Thymus (tissue), 11 donors: ENCODE data around the gene TMEM37. TPM values are rescaled to one million over a fixed set of nuclear protein-coding genes. Genes with fewer than 3 reads are reported as not detected.
"Not testable (repeated sequence)": the region's sequence is repeated elsewhere in the genome, so short reads cannot be mapped to it uniquely, and the experiment has no call there.

Source experiments
- DNase-seq, 9 donors: peaks; one replicate each; pipeline ENCODE4 v3.0.0-alpha.2; 2013; ENCODE audit warnings: low spot score in 9 of 9, low read depth in 6 of 9, missing footprints in 1 of 9
- H3K27ac ChIP-seq, 2 donors: one replicate each; pipeline ENCODE4 v1.5.1; 2013; ENCODE audit warnings: control low read depth in 1 of 2, low read depth in 1 of 2, low read length in 1 of 2, mild to moderate bottlenecking in 1 of 2, moderate library complexity in 1 of 2
- H3K27me3 ChIP-seq, 2 donors: one replicate each; pipeline ENCODE4 v1.5.1; 2013; ENCODE audit warnings: low read length in 1 of 2; ENCODE audit not compliant: control insufficient read depth in 2 of 2, insufficient read depth in 1 of 2
- H3K36me3 ChIP-seq, 2 donors: one replicate each; pipeline ENCODE4 v1.5.1; 2013; ENCODE audit warnings: low read length in 1 of 2, mild to moderate bottlenecking in 1 of 2, moderate library complexity in 1 of 2; ENCODE audit not compliant: control insufficient read depth in 2 of 2, insufficient read depth in 2 of 2
- H3K4me1 ChIP-seq, 2 donors: one replicate each; pipeline ENCODE4 v1.5.1; 2013; ENCODE audit warnings: low read length in 2 of 2; ENCODE audit not compliant: control insufficient read depth in 2 of 2, insufficient read depth in 2 of 2
- H3K4me3 ChIP-seq, 2 donors: one replicate each; pipeline ENCODE4 v1.5.1; 2013; ENCODE audit warnings: low read length in 2 of 2, control low read depth in 1 of 2, mild to moderate bottlenecking in 1 of 2
- H3K9me3 ChIP-seq, 2 donors: one replicate each; pipeline ENCODE4 v1.5.1; 2013; ENCODE audit warnings: low read length in 1 of 2, mild to moderate bottlenecking in 1 of 2; ENCODE audit not compliant: control insufficient read depth in 2 of 2, insufficient read depth in 1 of 2
- WGBS: extraction: QIAGEN DNeasy Blood & Tissue Kit; methylation state at CpG from one replicate; pipeline ENCODE4 v1.1.7; 2013; 5-methylcytosine and 5-hydroxymethylcytosine counted together
- polyA plus RNA-seq: library from polyadenylated mRNA; stranded (reverse); fragments of 200-250 nt; gene quantifications from one replicate; pipeline ENCODE4 v1.2.3, GENCODE V29; 2013
- total RNA-seq: library from RNA; stranded (reverse); fragments of 120-200 nt; gene quantifications from one replicate; pipeline ENCODE4 v1.2.4, GENCODE V29; 2013
- donor health status: healthy.

TMEM37 gene
- total and polyA plus RNA-seq, 2 donors, result 0.52 to 4.9 TPM

DNA sequence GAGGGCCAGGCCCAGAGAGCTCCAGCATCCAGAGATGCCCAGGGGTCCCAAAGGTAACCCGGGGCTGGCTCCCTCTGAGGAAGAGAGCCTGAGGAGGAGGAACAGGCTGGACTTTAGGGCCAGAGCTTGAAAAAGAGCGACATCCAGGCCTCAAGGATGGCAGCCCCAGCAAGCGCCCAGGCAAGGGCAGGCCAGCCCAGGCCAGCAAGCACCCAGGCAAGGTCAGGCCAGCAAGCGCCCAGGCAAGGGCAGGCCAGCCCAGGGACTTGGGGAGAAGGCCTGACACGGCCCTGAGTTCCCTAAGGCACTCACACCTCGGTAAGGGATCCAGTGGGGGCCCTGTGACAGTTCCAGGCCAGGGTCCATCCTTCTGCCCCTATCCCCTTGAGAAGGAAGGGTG lies 34.5 kb upstream of the TMEM37 start:
- Histone ChIP-seq H3K36me3 (no peaks in the 10 kb centered on the region), H3K27me3 (no peaks in the 10 kb centered on the region), H3K4me1 (no peaks in the 10 kb centered on the region), H3K4me3 (no peak overlapping the region), H3K27ac (no peak overlapping the region), H3K9me3 (no peaks in the 10 kb centered on the region)
- WGBS, result 94% methylated on average over 6 of the region's 6 CpGs
- DNase-seq, result no peak

DNA sequence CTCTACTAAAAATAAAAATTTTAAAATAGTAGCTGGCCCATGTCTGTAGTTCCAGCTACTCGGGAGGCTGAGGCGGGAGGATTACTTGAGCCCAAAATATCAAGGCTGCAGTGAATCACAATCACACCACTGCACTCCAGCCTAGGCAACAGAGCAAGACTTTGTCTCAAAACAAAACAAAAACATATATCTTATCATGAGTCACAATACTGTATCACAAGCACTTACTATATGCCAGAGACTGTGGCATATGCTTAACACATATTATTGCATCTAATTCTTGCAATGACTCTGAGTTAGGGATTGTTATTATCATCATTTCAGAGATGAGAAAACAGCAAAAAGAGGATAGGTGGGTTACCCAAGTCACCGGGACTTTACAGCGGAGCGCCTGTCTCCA lies 29.5 kb upstream of the TMEM37 start:
- H3K27me3 ChIP-seq, result no peaks in the 10 kb centered on the region
- H3K36me3 ChIP-seq, result no peaks in the 10 kb centered on the region
- WGBS, result 97% methylated on average over 5 of the region's 5 CpGs
- peaks cover 0 to under 1% of the 10 kb centered on the region in 2 donors for H3K9me3 ChIP-seq
- no peak for DNase-seq
- H3K4me3 ChIP-seq, result no peak overlapping the region
- H3K27ac ChIP-seq, result no peak overlapping the region
- H3K4me1 ChIP-seq, result no peaks in the 10 kb centered on the region

DNA sequence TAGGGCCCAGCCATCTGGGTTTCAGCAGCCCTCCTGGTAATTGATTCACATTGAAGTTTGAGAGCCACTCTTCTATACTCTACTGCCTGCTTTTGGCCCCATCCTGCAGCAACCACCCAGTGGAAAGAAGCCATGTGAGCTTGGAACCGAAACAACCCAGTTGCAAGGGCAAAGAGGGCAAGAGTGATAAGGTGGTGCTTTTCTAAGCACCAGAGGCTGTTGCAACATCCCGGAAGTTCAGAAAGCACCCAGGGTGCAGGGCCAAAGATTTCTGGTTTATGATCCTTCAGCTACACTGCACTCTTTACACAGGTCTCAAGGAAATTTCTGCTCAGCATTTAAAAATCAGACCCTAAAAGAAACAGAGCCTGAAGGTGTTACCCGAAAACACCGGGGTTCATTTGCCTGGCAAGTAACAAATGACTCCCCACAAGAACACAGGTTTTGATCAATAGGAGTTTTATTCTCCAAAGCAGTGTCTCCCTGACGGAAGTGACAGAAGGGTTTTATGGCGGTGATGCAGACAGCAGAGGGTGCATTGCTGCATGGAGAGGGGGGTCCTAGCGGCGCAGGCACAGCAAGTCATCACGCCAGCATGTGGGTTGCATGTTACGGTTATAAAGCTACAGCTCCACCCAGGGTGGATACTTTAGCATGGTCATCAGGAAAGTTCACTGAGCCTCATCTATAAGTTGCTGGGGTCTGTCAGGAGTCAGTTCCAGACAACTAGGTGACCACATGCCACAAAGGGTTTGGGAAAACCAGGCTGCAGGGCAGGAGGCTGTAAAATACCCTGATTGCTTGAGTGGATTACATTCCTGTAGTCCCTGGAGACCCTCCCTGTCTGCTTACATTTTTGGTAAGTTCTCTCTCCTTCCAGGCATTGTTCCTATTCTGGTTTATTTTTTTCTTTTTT lies 28.8 kb upstream of the TMEM37 start:
- no peak overlapping the region for H3K4me3 ChIP-seq
- H3K27ac ChIP-seq, result no peak overlapping the region
- no peaks in the 10 kb centered on the region for H3K36me3 ChIP-seq
- no peak for DNase-seq
- no peaks in the 10 kb centered on the region for H3K27me3 ChIP-seq
- H3K9me3 ChIP-seq, result peaks cover 0 to 2% of the 10 kb centered on the region in 2 donors
- no peaks in the 10 kb centered on the region for H3K4me1 ChIP-seq
- WGBS, result 95% methylated on average over 10 of the region's 10 CpGs

DNA sequence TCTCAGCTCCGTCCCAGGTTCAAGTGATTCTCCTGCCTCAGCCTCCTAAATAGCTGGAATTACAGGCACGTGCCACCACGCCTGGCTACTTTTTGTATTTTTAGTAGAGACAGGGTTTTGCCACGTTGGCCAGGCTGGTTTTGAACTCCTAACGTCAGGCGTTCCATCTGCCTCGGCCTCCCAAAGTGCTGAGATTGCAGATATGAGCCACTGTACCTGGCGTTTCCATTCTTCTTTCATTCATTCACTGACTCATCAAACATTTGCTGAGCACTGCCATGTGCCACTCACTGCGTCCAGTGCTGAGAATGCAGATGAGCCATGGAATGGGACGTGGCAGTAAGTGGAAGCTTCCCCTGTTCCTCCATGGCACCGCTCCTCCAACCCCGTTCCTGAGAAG lies 28.0 kb upstream of the TMEM37 start:
- H3K27me3 ChIP-seq, H3K4me3 ChIP-seq, H3K4me1 ChIP-seq, H3K27ac ChIP-seq, DNase-seq, H3K36me3 ChIP-seq, H3K9me3 ChIP-seq: not testable (repeated sequence)
- WGBS, result 94% methylated on average over 12 of the region's 12 CpGs

DNA sequence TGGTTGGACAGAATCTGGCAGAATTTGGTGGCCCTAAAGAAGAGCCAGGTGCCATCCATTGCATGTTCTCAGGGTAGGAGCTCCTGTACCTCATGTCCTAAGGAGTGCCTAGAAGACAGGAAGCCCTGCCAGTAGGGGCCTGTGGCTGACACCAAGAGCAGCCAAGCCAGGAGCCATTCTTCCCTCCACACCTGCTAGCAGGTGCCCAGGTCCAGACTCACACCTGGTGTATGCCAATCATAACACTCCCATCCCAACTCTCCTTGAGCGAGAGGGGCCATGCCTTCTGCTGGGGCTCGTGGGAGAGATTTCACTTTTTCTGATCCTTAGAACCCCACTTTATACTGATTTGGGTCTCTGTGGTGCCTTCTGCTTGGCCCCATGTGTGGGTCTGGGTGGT lies 26.5 kb upstream of the TMEM37 start:
- H3K27me3 ChIP-seq, result no peaks in the 10 kb centered on the region
- peaks cover 0 to 2% of the 10 kb centered on the region in 2 donors for H3K9me3 ChIP-seq
- no peaks in the 10 kb centered on the region for H3K36me3 ChIP-seq
- no peak for DNase-seq
- H3K4me3 ChIP-seq, result no peak overlapping the region
- no peaks in the 10 kb centered on the region for H3K4me1 ChIP-seq
- WGBS, result 98% methylated on average over 2 of the region's 2 CpGs
- no peak overlapping the region for H3K27ac ChIP-seq

DNA sequence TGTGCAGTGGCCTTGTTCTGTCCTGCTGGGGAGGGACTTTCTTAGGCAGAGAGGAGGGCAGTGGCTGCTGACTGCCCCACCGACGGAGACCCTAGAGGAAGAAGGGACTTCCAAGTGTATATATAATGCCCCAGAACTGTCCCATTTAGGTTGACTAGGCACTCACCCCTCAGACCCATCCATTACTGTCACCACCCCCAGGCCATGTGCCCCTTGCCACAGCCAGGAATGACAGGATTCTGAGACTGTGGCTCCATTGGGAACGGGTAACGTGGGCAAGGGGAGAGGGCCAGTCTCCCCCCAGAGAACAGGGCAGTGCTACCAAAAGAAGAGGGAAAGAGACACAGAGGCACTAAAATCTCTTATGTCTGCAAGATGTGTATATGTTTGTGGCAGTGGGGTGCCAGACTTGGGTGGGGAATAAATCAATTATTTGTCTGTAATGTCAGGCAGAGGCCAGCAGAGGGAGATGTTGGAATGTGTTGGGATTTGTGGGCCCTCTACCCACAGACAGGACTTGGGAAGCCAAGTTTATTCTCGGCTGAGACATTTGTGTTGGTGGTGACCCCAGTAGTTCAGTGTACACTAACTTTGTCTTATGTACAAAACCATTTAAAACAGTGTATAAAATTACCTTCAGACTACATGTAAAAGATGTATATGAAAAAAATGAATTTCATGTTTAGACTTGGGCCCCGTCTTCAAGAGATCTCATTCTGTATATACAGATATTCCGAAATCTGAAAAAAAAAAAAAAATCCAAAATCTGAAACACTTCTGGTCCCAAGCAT lies 24.0 kb upstream of the TMEM37 start:
- H3K4me3 ChIP-seq, result no peak overlapping the region
- H3K27me3 ChIP-seq, result no peaks in the 10 kb centered on the region
- DNase-seq, result peak in 7 of 9 donors; percentile 13 to 55 (median 29)
- H3K9me3 ChIP-seq, result peaks cover 0 to 2% of the 10 kb centered on the region in 2 donors
- H3K4me1 ChIP-seq, result no peaks in the 10 kb centered on the region
- H3K36me3 ChIP-seq, result no peaks in the 10 kb centered on the region
- WGBS, result 88% methylated on average over 7 of the region's 7 CpGs
- no peak overlapping the region for H3K27ac ChIP-seq

DNA sequence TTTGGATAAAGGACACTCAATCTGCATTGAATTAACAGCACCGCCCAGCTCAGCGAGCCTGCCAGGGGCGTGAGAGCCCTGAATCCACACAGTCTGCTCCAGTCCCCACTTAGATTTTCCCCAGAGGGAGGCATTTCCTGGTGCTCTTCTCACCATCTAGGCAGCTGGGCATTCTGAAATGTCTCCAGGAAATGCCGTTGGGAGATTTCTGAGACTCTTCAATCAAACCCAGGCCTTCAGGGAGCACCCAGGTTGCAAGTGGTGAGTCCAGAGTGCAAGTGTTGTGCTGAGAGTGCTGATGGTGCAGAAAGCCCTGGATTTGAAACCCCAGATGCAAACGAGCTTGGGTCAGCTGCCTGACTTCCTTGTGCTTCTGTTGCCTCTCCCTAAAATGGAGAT lies 23.4 kb upstream of the TMEM37 start:
- 84% methylated on average over 5 of the region's 5 CpGs for WGBS
- no peaks in the 10 kb centered on the region for H3K27me3 ChIP-seq
- no peak for DNase-seq
- H3K4me3 ChIP-seq, result no peak overlapping the region
- no peaks in the 10 kb centered on the region for H3K36me3 ChIP-seq
- peaks cover 0 to 2% of the 10 kb centered on the region in 2 donors for H3K9me3 ChIP-seq
- no peak overlapping the region for H3K27ac ChIP-seq
- no peaks in the 10 kb centered on the region for H3K4me1 ChIP-seq

DNA sequence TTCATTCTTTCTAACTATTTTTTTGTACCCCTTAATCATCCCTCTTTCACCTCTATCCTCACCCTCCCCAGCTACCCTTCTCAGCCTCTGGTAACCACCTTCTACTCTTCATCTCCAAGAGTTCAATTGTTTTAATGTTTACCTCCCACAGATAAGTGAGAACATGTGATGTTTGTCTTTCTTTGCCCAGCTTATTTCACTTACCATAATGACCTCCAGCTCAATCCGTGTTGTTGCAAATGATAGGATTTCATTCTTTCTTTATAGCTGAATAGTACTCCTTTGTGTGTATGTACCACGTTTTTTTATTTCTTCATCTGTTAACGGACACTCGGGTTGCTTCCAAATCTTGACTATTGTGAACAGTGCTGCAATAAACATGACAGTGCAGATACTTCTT lies 22.1 kb upstream of the TMEM37 start:
- DNase-seq, result no peak
- Histone ChIP-seq H3K36me3 (no peaks in the 10 kb centered on the region), H3K4me1 (no peaks in the 10 kb centered on the region), H3K27me3 (no peaks in the 10 kb centered on the region), H3K4me3 (no peak overlapping the region), H3K9me3 (peaks cover 0 to 2% of the 10 kb centered on the region in 2 donors), H3K27ac (no peak overlapping the region)
- WGBS, result 96% methylated on average over 4 of the region's 4 CpGs

DNA sequence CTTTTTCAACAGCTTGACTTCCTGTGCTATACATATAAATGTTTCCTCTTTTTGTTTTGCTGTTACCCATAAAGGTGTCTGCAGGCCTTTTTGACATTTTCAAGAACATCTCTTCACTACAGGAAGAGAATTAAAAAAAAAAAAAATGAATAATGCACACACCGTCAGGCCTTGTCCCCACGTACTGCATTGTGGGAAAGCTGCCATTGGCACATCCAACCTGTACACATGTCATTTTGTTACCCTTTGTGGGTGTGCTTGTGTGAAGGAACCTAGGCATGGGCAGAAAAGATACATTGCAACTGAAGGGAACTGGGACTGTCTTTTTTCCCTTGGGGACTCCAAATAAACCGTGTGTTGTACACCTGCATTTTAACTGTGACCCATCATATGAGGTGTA lies 16.8 kb upstream of the TMEM37 start:
- no peaks in the 10 kb centered on the region for H3K9me3 ChIP-seq
- DNase-seq, result peak in 1 of 9 donors; percentile 27
- peak overlapping the region in 1 of 2 donors; percentile 8 for H3K27ac ChIP-seq
- 59% methylated on average over 3 of the region's 3 CpGs for WGBS
- H3K27me3 ChIP-seq, result no peaks in the 10 kb centered on the region
- H3K36me3 ChIP-seq, result no peaks in the 10 kb centered on the region
- H3K4me1 ChIP-seq, result no peaks in the 10 kb centered on the region
- H3K4me3 ChIP-seq, result no peak overlapping the region
